ENCODE results near the gene PYGL.

GRCh38 chr14:50961605-50962221, 17.4 kb upstream of the PYGL start:
- TF ChIP-seq CTCF (IDR thresholded peaks at IDR 0.05) (no peak), POLR2AphosphoS5 (IDR thresholded peaks at IDR 0.05; ENCODE audit: low read depth, low read length) (no peak), REST (IDR thresholded peaks at IDR 0.05; ENCODE audit: insufficient read depth in 1 of 2, low read depth in 2 of 2, low read length in 1 of 2) (no peak), TCF7L2 (IDR thresholded peaks at IDR 0.05; ENCODE audit: low read depth, low read length) (no peak), SIN3A (IDR thresholded peaks at IDR 0.05; ENCODE audit: borderline replicate concordance, insufficient read depth, low read depth, low read length) (no peak)
